B cell (primary cell): ENCODE measurements around the gene CORO1A.

Experiments
- CTCF ChIP-seq: fragments of 200-600 bp; IDR thresholded peaks from one replicate; pipeline ENCODE4 v1.8.0; 2022; ENCODE audit warnings: antibody characterized with exemption, mild to moderate bottlenecking
- EZH2 ChIP-seq: IDR thresholded peaks from 2 replicates; pipeline ENCODE4 v1.6.1; 2012; ENCODE audit warnings: borderline replicate concordance, low read depth, mild to moderate bottlenecking, moderate library complexity, low read length; ENCODE audit not compliant: insufficient read depth, poor library complexity, severe bottlenecking

DNA sequence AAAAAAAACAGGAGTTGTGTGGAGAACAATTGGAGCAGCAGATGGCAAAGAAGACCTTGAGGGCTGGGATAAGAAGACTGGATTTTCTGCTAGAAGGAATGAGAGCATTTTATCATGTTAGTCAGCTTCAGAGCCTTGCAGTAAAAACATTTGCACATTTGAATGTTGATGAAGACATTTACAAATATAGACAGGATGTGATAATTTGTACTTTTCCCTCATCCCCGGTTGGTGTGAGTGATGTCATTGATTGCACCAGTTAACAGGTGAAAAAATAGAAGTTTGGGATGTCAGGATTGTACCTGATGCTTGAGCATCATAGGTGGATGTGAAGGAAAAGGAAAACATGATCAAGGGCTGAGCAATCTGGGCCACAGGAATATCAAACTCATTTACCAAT is 37.7 kb upstream of the CORO1A start:
- TF ChIP-seq CTCF (no peak), EZH2 (no peak)
